Panc1 (cell line): ENCODE measurements around the gene GAGE12G. TPM values are rescaled to one million over a fixed set of nuclear protein-coding genes. Genes with fewer than 3 reads are reported as not detected.
"Not testable (repeated sequence)": the region's sequence is repeated elsewhere in the genome, so short reads cannot be mapped to it uniquely, and the experiment has no call there.

Experiments
- ATAC-seq: fragments of 200-7000 bp; cut with Tn5 transposase; 2 replicates; pipeline ENCODE4 v1.9.1; 2020; ENCODE audit warnings: mild to moderate bottlenecking, moderate library complexity
- Bru-seq: library from RNA; stranded (reverse); fragments of 400-500 nt; gene quantifications from one replicate; lab custom pipeline; 2021; lab: Mats Ljungman, UMichigan
- BruChase-seq, 2 experiments: library from RNA; stranded (reverse); fragments of 400-500 nt; gene quantifications; one replicate each; lab custom pipeline; 2021; lab: Mats Ljungman, UMichigan
- BruUV-seq: library from RNA; stranded (reverse); fragments of 400-500 nt; replicated peaks from 2 replicates; lab custom pipeline; 2021; lab: Mats Ljungman, UMichigan
- CTCF ChIA-PET: fragments of 300-600 bp; sonication (Branson Sonifier 250); formaldehyde crosslinking; loops from one replicate; lab custom pipeline; 2022; ENCODE audit warnings: antibody characterized with exemption; lab: Charles Lee
- POLR2A ChIA-PET: fragments of 300-600 bp; sonication (Branson Sonifier 250); formaldehyde crosslinking; loops from one replicate; lab custom pipeline; 2022; ENCODE audit warnings: antibody characterized with exemption; lab: Charles Lee
- DNase-seq: peaks from one replicate; pipeline ENCODE4 v3.0.0-alpha.2; 2010; ENCODE audit warnings: low read depth, low spot score
- H3K27ac ChIP-seq: 2 replicates; pipeline ENCODE4 v1.5.1; 2011; ENCODE audit warnings: mild to moderate bottlenecking, low read length, inconsistent platforms
- H3K27me3 ChIP-seq: fragments of 200-500 bp; sonication (Bioruptor generic); 2 replicates; pipeline ENCODE4 v1.6.0; 2014; ENCODE audit warnings: low read length, inconsistent platforms; ENCODE audit not compliant: control insufficient read depth, insufficient read depth
- H3K36me3 ChIP-seq: fragments of 200-500 bp; sonication (Bioruptor generic); 2 replicates; pipeline ENCODE4 v1.5.1; 2014; ENCODE audit warnings: inconsistent platforms, mild to moderate bottlenecking, low read length, moderate library complexity; ENCODE audit not compliant: control insufficient read depth, insufficient read depth
- H3K4me1 ChIP-seq: 2 replicates; pipeline ENCODE4 v1.5.1; 2011; ENCODE audit warnings: inconsistent platforms, mild to moderate bottlenecking, low read length, moderate library complexity; ENCODE audit not compliant: control insufficient read depth, insufficient read depth
- H3K4me3 ChIP-seq, 2 experiments: 2 replicates each; pipeline ENCODE4 v1.5.1; 2011 to 2012; ENCODE audit warnings: low read depth in 2 of 2, low read length in 2 of 2, mild to moderate bottlenecking in 2 of 2, inconsistent platforms in 1 of 2, moderate library complexity in 1 of 2
- H3K9me3 ChIP-seq: fragments of 200-500 bp; sonication (Bioruptor generic); 2 replicates; pipeline ENCODE4 v1.5.1; 2014; ENCODE audit warnings: low read depth, mild to moderate bottlenecking, inconsistent platforms, low read length, moderate library complexity; ENCODE audit not compliant: control insufficient read depth, insufficient read depth
- in situ Hi-C: cut with HindIII; loops from 2 replicates; pipeline ENCODE4 v1.10.0; 2016; ENCODE audit warnings: low sequenced_read_pairs, low pct_unique_long_range_greater_than_20kb
- intact Hi-C: fragments of 100-400 bp; cut with micrococcal nuclease; formaldehyde crosslinking; loops from one replicate; pipeline ENCODE4 v1.10.0; 2022; ENCODE audit not compliant: unreplicated experiment
- long read RNA-seq: library from polyadenylated mRNA; unstranded; transcript quantifications from one replicate; pipeline ENCODE4 v2.0.0, GENCODE V29; 2021; ENCODE audit not compliant: unreplicated experiment
- polyA plus RNA-seq: library from polyadenylated mRNA; unstranded; fragments of >200 nt; gene quantifications from one replicate; pipeline ENCODE4 v1.2.1, GENCODE V29; 2012; ENCODE audit warnings: missing spikeins; ENCODE audit not compliant: insufficient read length
- total RNA-seq: library from RNA; stranded (reverse); gene quantifications from one replicate; pipeline ENCODE4 v1.2.1, GENCODE V29; 2021; ENCODE audit not compliant: unreplicated experiment

GAGE12G gene
- total RNA-seq = 0.49 TPM
- polyA plus RNA-seq = not detected
- not detected for Bru-seq, nascent RNA
- not detected for BruChase-seq, experiment 1, labeled RNA remaining after a 2-hour chase
- BruChase-seq, experiment 2, labeled RNA remaining after a 6-hour chase = not detected
- long read RNA-seq = 0 reads

- not testable (repeated sequence) for BruUV-seq, H3K9me3 ChIP-seq
Measured at GRCh38 chrX:49570100-49570499, at the start of gene GAGE12G. TSS of gene GAGE12G (plus strand) at chrX:49570400. CDS start at chrX:49571555, 1,155 bp downstream.

GRCh38 chrX:49531877-49532276 is 38.3 kb upstream of the GAGE12G start, which contains the start of gene GAGE12C:
TSS of gene GAGE12C (plus strand) at chrX:49532177. CDS start at chrX:49533332, 1,155 bp downstream.
- CTCF ChIA-PET, DNase-seq, H3K27me3 ChIP-seq, ATAC-seq, H3K9me3 ChIP-seq, H3K27ac ChIP-seq, BruUV-seq, H3K4me1 ChIP-seq, H3K4me3 ChIP-seq, intact Hi-C loops, H3K36me3 ChIP-seq, in situ Hi-C loops, POLR2A ChIA-PET: not testable (repeated sequence)

More at GRCh38 chrX:49570100-49570499, at the start of gene GAGE12G:
- CTCF ChIA-PET, DNase-seq, in situ Hi-C loops, H3K4me3 ChIP-seq, H3K4me1 ChIP-seq, ATAC-seq, intact Hi-C loops, H3K36me3 ChIP-seq, H3K27ac ChIP-seq, H3K27me3 ChIP-seq, POLR2A ChIA-PET: not testable (repeated sequence)

- CTCF ChIA-PET, H3K27ac ChIP-seq, H3K4me1 ChIP-seq, POLR2A ChIA-PET, ATAC-seq, in situ Hi-C loops, H3K4me3 ChIP-seq, DNase-seq, H3K36me3 ChIP-seq, H3K9me3 ChIP-seq, BruUV-seq, intact Hi-C loops, H3K27me3 ChIP-seq: not testable (repeated sequence)
Measured at GRCh38 chrX:49541433-49541832, 28.8 kb upstream of the GAGE12G start, which contains the start of gene GAGE12D. TSS of gene GAGE12D (plus strand) at chrX:49541733. CDS start at chrX:49542888, 1,155 bp downstream.

- H3K27ac ChIP-seq, H3K9me3 ChIP-seq, intact Hi-C loops, in situ Hi-C loops, BruUV-seq, POLR2A ChIA-PET, CTCF ChIA-PET, H3K36me3 ChIP-seq, H3K4me1 ChIP-seq, DNase-seq, H3K4me3 ChIP-seq, ATAC-seq, H3K27me3 ChIP-seq: not testable (repeated sequence)
Measured at GRCh38 chrX:49550989-49551388, 19.2 kb upstream of the GAGE12G start, which contains the start of gene GAGE12E. TSS of gene GAGE12E (plus strand) at chrX:49551289. CDS start at chrX:49552444, 1,155 bp downstream.

- ATAC-seq, in situ Hi-C loops, DNase-seq, intact Hi-C loops, H3K36me3 ChIP-seq, H3K4me1 ChIP-seq, POLR2A ChIA-PET, BruUV-seq, H3K9me3 ChIP-seq, H3K27ac ChIP-seq, H3K4me3 ChIP-seq, H3K27me3 ChIP-seq, CTCF ChIA-PET: not testable (repeated sequence)
Measured at GRCh38 chrX:49560542-49560941, 9.7 kb upstream of the GAGE12G start, which contains the start of gene GAGE12F. TSS of gene GAGE12F (plus strand) at chrX:49560842. CDS start at chrX:49561997, 1,155 bp downstream.

GRCh38 chrX:49568728-49569127 is 1.5 kb upstream of the GAGE12G start:
- in situ Hi-C loops, ATAC-seq, CTCF ChIA-PET: not testable (repeated sequence)

GRCh38 chrX:49569152-49569551 is 1.0 kb upstream of the GAGE12G start:
- ATAC-seq, CTCF ChIA-PET, in situ Hi-C loops, intact Hi-C loops, BruUV-seq, H3K4me1 ChIP-seq, H3K27me3 ChIP-seq, H3K9me3 ChIP-seq, DNase-seq, H3K4me3 ChIP-seq, H3K36me3 ChIP-seq, POLR2A ChIA-PET, H3K27ac ChIP-seq: not testable (repeated sequence)

More at GRCh38 chrX:49568728-49569127, 1.5 kb upstream of the GAGE12G start:
- POLR2A ChIA-PET, H3K9me3 ChIP-seq, H3K27me3 ChIP-seq, H3K27ac ChIP-seq, BruUV-seq, H3K4me1 ChIP-seq, DNase-seq, intact Hi-C loops, H3K4me3 ChIP-seq, H3K36me3 ChIP-seq: not testable (repeated sequence)
